Measurements from ENCODE around the gene CENPC.
"Not testable (repeated sequence)": the region's sequence is repeated elsewhere in the genome, so short reads cannot be mapped to it uniquely, and the experiment has no call there.

Gene CENPC

DNA sequence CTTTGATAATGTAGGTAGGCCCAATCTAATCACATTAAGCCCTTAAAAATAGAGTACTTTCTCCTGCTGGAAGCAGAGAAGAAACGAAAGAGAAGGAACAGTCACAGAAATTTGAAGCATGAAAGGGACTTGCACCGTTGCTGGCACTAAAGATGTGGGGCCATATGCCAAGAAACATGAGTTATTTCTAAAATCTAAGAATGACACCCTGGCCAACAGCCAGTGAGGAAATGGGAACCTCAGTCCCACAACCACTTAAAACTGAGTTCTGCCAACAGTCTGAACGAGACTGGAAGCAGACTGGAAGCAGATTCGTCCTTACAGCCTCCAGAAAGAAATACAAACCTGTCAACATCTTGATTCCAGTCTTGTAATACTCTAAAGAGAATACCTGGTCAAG is 70.1 kb downstream of the CENPC start:
- no peak overlapping the region for H3K27ac Mint-ChIP-seq
- no peaks in the 10 kb centered on the region for H3K27me3 Mint-ChIP-seq

DNA sequence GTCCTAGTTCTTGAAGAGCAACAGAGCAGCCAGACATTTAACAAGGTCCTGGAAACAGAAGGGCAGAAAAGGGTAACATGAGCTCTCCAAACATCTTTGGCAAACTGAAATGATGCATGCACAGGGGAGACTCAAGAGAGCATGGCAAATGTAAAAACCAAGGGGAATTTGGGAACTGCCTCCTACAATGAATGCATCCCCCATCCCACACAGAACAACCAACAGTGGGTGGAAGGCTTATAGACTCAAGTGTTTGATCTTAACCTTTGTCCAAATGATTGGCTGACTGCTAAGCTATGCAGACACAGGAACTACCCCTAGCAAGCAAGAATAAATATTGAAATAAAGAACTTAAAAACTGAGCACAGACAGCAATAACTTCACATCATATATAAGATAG is 74.4 kb downstream of the CENPC start:
- H3K36me3 Mint-ChIP-seq (ENCODE audit: low read depth): peaks cover 56% of the 10 kb centered on the region
- H3K27me3 Mint-ChIP-seq: no peaks in the 10 kb centered on the region
- H3K4me3 Mint-ChIP-seq: no peak overlapping the region
- H3K4me1 Mint-ChIP-seq (ENCODE audit: low read depth): no peaks in the 10 kb centered on the region
- intact Hi-C loops (cut with micrococcal nuclease): no loop called here
- H3K9me3 Mint-ChIP-seq: no peaks in the 10 kb centered on the region
- no peak overlapping the region for H3K27ac Mint-ChIP-seq

More for the DNA sequence above, 70.1 kb downstream of the CENPC start:
- peaks cover 77% of the 10 kb centered on the region for H3K36me3 Mint-ChIP-seq (ENCODE audit: low read depth)
- H3K4me1 Mint-ChIP-seq (ENCODE audit: low read depth): peaks cover 11% of the 10 kb centered on the region
- H3K9me3 Mint-ChIP-seq: peaks cover 11% of the 10 kb centered on the region
- H3K4me3 Mint-ChIP-seq: no peak overlapping the region
- intact Hi-C loops (cut with micrococcal nuclease): no loop called here

DNA sequence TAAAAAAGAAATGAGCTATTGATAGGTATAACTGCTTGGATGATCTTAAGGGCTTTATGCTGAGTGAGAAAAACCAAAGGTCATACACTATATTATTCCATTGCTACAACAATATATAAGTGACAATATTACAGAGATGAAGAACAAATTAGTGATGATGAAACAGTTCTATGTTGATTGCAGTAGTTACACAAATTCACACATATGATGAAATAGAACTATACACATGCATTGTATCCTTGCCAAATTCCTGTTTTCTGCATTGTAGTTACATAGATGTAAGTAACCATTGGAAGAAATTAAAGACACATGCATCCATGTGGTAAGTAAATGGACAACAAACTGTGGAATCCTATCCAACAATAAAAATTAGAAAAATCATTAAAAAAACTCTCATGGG is 76.5 kb downstream of the CENPC start:
- Mint-ChIP-seq H3K27ac (no peak overlapping the region), H3K27me3 (no peaks in the 10 kb centered on the region), H3K4me1 (ENCODE audit: low read depth) (no peaks in the 10 kb centered on the region), H3K4me3 (no peak overlapping the region), H3K36me3 (ENCODE audit: low read depth) (peaks cover 38% of the 10 kb centered on the region), H3K9me3 (no peaks in the 10 kb centered on the region)
- intact Hi-C loops (cut with micrococcal nuclease): no loop called here

DNA sequence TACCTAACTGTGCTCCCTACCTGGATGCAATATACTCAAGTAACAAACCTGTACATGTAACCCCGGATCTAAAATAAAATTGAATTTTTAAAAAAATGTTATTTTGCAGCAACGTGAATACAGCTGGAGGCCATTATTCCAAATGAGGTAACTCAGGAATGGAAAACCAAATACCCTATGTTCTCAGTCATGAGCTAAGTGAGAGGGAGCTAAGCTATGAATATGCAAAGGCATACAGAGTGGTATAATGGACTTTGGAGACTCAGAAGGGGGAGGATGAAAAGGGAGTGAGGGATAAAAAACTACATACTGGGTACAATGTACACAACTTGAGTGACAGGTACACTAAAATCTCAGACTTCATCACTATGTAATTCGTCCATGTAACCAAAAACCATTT is 78.6 kb downstream of the CENPC start:
- intact Hi-C loops (cut with micrococcal nuclease): no loop called here
- Mint-ChIP-seq H3K4me1 (ENCODE audit: low read depth) (no peaks in the 10 kb centered on the region), H3K9me3 (no peaks in the 10 kb centered on the region), H3K27me3 (no peaks in the 10 kb centered on the region), H3K27ac (no peak overlapping the region), H3K4me3 (no peak overlapping the region), H3K36me3 (ENCODE audit: low read depth) (peaks cover 30% of the 10 kb centered on the region)

DNA sequence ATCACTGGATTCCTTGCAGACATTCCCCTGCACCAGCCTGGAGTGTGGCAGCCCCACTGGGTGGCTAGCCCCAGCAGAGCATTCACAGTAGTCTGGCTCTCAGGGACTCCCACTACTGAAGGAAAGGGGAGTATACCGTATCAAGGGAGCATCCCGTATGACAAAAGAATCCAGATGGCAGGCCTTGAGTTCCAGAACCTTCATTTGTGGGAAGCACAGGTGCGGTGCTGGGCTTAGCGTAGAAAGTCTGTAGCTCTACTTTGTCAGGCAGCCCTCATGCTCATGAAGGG is 79.6 kb downstream of the CENPC start:
- Mint-ChIP-seq H3K4me1 (ENCODE audit: low read depth) (no peaks in the 10 kb centered on the region), H3K27me3 (no peaks in the 10 kb centered on the region), H3K27ac (no peak overlapping the region), H3K36me3 (ENCODE audit: low read depth) (peaks cover 29% of the 10 kb centered on the region), H3K9me3 (no peaks in the 10 kb centered on the region), H3K4me3 (no peak overlapping the region)
- intact Hi-C loops (cut with micrococcal nuclease): no loop called here

DNA sequence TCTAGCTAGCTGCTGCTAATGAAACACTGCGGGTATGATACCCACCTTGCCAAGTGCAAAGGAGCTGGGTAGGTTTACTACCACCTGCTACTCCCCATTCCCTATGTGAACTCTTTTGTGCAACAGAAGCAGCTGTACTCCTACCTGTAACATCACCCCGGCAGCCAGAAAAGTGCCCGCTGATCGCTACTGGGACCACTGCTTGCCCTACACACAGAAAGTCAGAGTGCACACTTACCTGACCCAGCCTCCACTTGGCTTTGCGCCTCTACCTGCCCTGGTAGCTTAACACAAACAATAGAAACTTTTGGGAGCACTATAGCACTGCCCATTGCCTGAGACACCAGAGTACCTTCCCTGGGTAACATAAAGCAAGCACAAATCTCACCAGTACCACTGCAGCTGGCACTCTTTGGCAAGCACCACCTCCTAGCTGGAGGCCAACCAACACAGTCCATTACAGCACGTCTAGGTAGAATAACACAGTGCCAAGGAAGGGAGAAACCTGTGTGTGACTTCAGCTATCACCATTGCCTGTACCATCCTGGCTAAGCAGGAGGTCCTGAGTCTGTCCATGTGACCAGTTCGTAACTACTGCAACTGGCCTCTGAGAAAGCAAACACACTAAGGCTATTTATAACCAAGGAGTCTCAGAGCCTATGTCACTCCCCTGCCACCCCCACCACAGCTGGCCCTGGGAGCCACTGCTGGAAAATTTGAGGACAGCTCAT is 80.1 kb downstream of the CENPC start:
- H3K27me3 Mint-ChIP-seq: no peaks in the 10 kb centered on the region
- no peak overlapping the region for H3K27ac Mint-ChIP-seq
- H3K9me3 Mint-ChIP-seq: no peaks in the 10 kb centered on the region
- intact Hi-C loops (cut with micrococcal nuclease): no loop called here
- no peak overlapping the region for H3K4me3 Mint-ChIP-seq
- H3K4me1 Mint-ChIP-seq (ENCODE audit: low read depth): no peaks in the 10 kb centered on the region
- H3K36me3 Mint-ChIP-seq (ENCODE audit: low read depth): peaks cover 29% of the 10 kb centered on the region

DNA sequence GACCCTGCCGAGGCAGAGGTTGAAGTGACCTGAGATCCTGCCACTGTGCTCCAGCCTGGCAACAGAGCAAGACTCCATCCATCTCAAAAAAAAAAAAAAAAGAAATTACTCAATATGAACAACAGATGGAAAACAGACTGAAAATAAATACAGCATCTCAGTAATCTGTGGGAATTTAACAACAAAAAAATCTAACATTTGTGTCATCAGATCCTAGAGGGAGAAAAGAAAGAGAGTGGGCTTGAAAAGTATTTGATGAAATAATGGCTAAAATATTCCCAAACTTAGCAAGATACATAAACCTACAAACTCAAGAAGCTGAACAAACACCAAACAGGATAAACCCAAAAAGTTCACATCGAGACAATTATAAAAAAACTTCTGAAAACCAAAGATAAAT is 84.7 kb downstream of the CENPC start:
- intact Hi-C loops (cut with micrococcal nuclease): no loop called here
- Mint-ChIP-seq H3K27me3 (no peaks in the 10 kb centered on the region), H3K4me1 (ENCODE audit: low read depth) (peaks cover 4% of the 10 kb centered on the region), H3K27ac (no peak overlapping the region), H3K4me3 (no peak overlapping the region), H3K9me3 (no peaks in the 10 kb centered on the region), H3K36me3 (ENCODE audit: low read depth) (peaks cover 27% of the 10 kb centered on the region)

DNA sequence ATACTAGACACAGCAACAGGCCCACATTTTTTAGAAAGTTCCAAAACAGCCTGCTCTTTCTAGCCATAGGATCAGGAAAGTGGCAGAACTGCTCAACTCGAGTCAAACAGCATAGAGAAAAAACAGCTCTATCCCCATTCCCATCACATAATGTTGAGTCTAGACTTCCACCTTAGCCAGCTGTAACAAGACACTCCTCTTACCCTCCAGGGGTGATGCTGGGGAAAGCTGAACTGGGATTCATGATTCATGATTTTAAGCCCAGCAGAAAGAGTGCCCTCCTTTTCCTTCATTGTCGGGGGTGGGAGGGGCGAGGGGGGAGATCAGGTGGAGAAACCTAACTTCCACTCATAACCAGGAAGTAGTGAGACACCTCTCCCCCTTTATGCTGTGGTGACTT is 86.1 kb downstream of the CENPC start:
- H3K9me3 Mint-ChIP-seq: no peaks in the 10 kb centered on the region

DNA sequence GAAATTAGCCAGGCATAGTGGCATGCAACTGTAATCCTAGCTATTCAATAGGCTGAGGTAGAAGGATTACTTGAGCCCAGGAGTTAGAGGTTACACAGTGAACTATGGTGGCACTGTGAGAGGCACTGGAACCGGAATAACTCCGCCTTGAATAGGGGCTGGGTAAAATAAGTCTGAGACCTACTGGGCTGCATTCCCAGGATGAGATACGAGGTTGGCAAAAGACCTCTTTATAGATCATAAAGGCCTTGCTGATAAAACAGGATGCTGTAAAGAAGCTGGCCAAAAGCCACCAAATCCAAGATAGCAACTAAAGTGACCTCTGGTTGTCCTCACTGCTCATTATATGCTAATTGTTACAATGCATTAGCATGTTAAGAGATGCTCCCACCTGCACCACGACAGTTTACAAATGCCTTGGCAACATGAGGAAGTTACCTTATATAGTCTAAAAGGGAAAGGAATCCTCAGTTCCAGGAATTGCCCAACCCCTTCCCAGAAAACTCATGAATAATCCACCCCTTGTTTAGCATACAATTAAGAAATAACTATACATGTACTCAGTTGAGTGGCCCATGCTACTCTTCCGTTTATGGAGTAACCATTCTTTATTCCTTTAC is 88.6 kb downstream of the CENPC start:
- Mint-ChIP-seq H3K9me3 (no peaks in the 10 kb centered on the region), H3K27me3 (no peaks in the 10 kb centered on the region), H3K4me1 (ENCODE audit: low read depth) (peaks cover 4% of the 10 kb centered on the region), H3K4me3 (no peak overlapping the region), H3K27ac (no peak overlapping the region), H3K36me3 (ENCODE audit: low read depth) (peaks cover 50% of the 10 kb centered on the region)
- intact Hi-C loops (cut with micrococcal nuclease): no loop called here

More for the DNA sequence above, 86.1 kb downstream of the CENPC start:
- no peaks in the 10 kb centered on the region for H3K27me3 Mint-ChIP-seq
- no peak overlapping the region for H3K27ac Mint-ChIP-seq
- intact Hi-C loops (cut with micrococcal nuclease): no loop called here
- H3K4me3 Mint-ChIP-seq: no peak overlapping the region
- peaks cover 4% of the 10 kb centered on the region for H3K4me1 Mint-ChIP-seq (ENCODE audit: low read depth)
- H3K36me3 Mint-ChIP-seq (ENCODE audit: low read depth): peaks cover 38% of the 10 kb centered on the region

DNA sequence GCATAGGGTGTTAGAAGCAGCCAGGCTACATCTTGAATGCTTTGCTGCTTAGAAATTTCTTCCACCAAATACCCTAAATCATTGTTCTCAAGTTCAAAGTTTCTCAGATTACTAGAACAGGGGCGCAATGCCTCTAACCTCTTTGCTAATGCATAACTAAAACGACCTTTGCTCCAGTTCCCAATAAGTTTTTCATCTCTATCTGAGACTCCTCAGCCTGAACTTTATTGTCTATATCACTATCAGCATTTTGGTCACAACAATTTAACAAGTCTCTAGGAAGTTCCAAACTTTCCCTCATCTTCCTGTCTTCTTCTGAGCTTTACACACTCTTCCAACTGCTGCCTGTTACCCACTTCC is 92.5 kb downstream of the CENPC start:
- H3K4me1 Mint-ChIP-seq (ENCODE audit: low read depth); H3K9me3 Mint-ChIP-seq; H3K27ac Mint-ChIP-seq; H3K4me3 Mint-ChIP-seq; H3K27me3 Mint-ChIP-seq; intact Hi-C loops (cut with micrococcal nuclease): not testable (repeated sequence)
- H3K36me3 Mint-ChIP-seq (ENCODE audit: low read depth): peaks cover 30% of the 10 kb centered on the region

DNA sequence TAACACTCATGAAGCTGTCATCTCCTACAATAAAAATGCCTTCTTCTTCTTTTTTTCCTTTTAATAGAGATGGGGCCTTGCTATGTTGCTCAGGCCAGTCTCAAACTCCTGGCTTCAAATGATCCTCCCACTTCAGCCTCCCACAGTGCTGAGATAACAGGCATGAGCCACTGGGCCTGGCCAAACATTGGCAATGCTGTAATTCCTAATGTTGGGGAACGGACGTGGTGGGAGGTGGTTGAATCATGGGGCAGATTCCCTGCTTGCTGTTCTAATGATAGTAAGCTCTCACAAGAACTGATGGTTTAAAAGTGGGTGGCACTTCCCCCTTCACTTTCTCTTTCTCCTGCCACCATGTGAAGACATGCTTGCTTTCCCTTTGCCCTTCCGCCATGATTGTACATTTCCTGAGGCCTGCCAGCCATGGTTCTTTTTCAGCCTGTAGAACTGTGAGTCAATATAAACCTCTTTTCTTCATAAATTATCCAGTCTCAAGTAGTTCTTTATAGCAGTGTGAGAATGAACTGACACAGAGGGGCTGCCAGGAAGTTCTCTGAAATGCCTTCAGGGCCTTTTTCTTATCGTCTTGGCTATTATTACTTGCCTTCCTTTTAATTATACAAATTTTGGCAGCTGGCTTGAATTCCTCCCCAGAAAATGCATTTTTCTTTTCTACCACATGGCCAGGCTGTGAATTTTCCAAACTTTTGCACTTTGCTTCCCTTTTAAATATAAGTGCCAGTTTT is 93.0 kb downstream of the CENPC start:
- intact Hi-C loops (cut with micrococcal nuclease): no loop called here
- Mint-ChIP-seq H3K36me3 (ENCODE audit: low read depth) (peaks cover 28% of the 10 kb centered on the region), H3K27me3 (no peaks in the 10 kb centered on the region)

DNA sequence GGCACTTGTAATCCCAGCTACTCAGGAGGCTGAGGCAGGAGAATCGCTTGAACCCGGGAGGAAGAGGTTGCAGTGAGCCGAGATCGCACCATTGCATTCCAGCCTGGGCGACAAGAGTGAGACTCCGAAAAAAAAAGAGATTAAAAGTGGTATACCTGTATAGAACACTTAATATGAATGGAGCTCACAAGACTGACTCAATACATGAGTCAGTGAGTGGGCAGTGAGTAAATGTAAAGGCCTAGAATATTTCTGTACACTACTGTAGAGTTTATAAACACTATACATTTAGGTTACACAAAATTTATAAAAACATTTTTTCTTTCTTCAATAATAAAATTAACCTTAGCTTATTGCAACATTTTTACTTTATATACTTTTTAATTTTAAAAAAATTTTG is 93.8 kb downstream of the CENPC start:
- Mint-ChIP-seq H3K4me1 (ENCODE audit: low read depth) (no peaks in the 10 kb centered on the region), H3K36me3 (ENCODE audit: low read depth) (peaks cover 28% of the 10 kb centered on the region), H3K27ac (no peak overlapping the region), H3K4me3 (no peak overlapping the region), H3K27me3 (no peaks in the 10 kb centered on the region), H3K9me3 (no peaks in the 10 kb centered on the region)
- intact Hi-C loops (cut with micrococcal nuclease): no loop called here

More for the DNA sequence above, 93.0 kb downstream of the CENPC start:
- peaks cover 4% of the 10 kb centered on the region for H3K4me1 Mint-ChIP-seq (ENCODE audit: low read depth)
- H3K4me3 Mint-ChIP-seq: no peak overlapping the region
- H3K27ac Mint-ChIP-seq: no peak overlapping the region
- no peaks in the 10 kb centered on the region for H3K9me3 Mint-ChIP-seq

DNA sequence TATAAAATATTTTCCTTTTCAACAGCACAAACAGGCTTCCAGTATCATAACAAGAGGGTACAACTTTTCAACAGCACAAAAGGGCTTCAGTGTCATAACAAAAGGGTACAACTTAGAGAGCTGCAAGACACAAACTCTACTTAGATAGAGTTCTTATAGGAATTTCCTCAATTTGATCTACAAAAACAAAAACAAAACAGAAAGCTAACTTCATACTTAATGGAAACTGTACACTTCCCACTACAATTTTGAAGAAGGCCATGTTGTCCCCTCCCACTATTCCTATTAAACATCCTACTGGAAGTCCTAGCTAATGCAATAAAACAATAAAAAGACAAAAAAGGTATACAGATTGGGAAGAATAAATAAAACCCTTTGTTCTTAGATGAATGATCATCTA is 96.7 kb downstream of the CENPC start:
- H3K9me3 Mint-ChIP-seq: no peaks in the 10 kb centered on the region
- H3K27ac Mint-ChIP-seq: no peak overlapping the region
- H3K4me1 Mint-ChIP-seq (ENCODE audit: low read depth): no peaks in the 10 kb centered on the region
- no peaks in the 10 kb centered on the region for H3K27me3 Mint-ChIP-seq
- intact Hi-C loops (cut with micrococcal nuclease): no loop called here
- peaks cover 6% of the 10 kb centered on the region for H3K36me3 Mint-ChIP-seq (ENCODE audit: low read depth)
- H3K4me3 Mint-ChIP-seq: no peak overlapping the region

DNA sequence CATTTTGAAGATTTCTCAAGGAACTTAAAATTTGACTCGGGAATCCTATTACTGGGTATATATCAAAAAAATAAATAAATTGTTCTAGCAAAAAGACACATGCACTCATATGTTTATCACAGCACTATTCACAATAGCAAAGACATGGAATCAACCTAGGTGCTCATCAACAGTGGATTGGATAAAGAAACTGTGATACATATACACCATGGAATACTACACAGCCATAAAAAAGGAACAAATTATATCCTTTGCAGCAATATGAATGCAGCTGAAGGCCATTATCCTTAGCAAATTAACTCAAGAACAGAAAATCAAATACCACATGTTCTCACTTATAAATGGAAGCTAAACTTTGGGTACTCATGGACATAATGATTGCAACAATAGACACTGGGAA is 97.4 kb downstream of the CENPC start:
- intact Hi-C loops (cut with micrococcal nuclease): no loop called here
- H3K4me3 Mint-ChIP-seq: no peak overlapping the region
- peaks cover 1% of the 10 kb centered on the region for H3K36me3 Mint-ChIP-seq (ENCODE audit: low read depth)
- H3K27ac Mint-ChIP-seq: no peak overlapping the region
- H3K27me3 Mint-ChIP-seq: no peaks in the 10 kb centered on the region
- no peaks in the 10 kb centered on the region for H3K9me3 Mint-ChIP-seq
- H3K4me1 Mint-ChIP-seq (ENCODE audit: low read depth): no peaks in the 10 kb centered on the region

Data from dendritic cell treated with granulocyte-macrophage colony-stimulating factor and Interleukin-4, amounts not matched to agents 40 ng/mL and 50 ng/mL, for 4 days (primary cell).